ENCODE data around the gene RHOC. TPM values are rescaled to one million over a fixed set of nuclear protein-coding genes. Genes with fewer than 3 reads are reported as not detected.

Gene RHOC
- total RNA-seq, 1 donor from 2014 or later: 50.4 TPM

Other genes starting within 250 kb of the RHOC start
- 0.05 and 0.10 TPM in 2 replicates for gene WNT2B, start 198.2 kb downstream of the RHOC start, total RNA-seq
- 12.2 and 13.5 TPM in 2 replicates for gene ST7L, start 88.0 kb downstream of the RHOC start, total RNA-seq
- 239 and 242 TPM in 2 replicates for gene CAPZA1, start 87.3 kb downstream of the RHOC start, total RNA-seq
- 64.6 and 66.2 TPM in 2 replicates for gene MOV10, start 32.5 kb downstream of the RHOC start, total RNA-seq
- gene PPM1J, start 8.2 kb upstream of the RHOC start, total RNA-seq: 0.60 and 1.1 TPM in 2 replicates
- gene SLC16A1, start 249.1 kb upstream of the RHOC start, total RNA-seq: 73.6 and 77.4 TPM in 2 replicates